GM10266 (cell line): ENCODE results near the gene OR1K1.
"Not testable (repeated sequence)": the region's sequence is repeated elsewhere in the genome, so short reads cannot be mapped to it uniquely, and the experiment has no call there.

Experiments
- DNase-seq: peaks from one replicate; pipeline ENCODE4 v3.0.0; 2012; ENCODE audit errors: extremely low spot score
- TF ChIP-seq, protein P1 (sequence below): IDR thresholded peaks from 2 replicates; pipeline ENCODE4 v1.5.1; 2012; ENCODE audit warnings: mild to moderate bottlenecking, low read depth; ENCODE audit not compliant: control insufficient read depth, insufficient read depth; ENCODE audit errors: missing control alignments

The OR1K1 gene

DNA sequence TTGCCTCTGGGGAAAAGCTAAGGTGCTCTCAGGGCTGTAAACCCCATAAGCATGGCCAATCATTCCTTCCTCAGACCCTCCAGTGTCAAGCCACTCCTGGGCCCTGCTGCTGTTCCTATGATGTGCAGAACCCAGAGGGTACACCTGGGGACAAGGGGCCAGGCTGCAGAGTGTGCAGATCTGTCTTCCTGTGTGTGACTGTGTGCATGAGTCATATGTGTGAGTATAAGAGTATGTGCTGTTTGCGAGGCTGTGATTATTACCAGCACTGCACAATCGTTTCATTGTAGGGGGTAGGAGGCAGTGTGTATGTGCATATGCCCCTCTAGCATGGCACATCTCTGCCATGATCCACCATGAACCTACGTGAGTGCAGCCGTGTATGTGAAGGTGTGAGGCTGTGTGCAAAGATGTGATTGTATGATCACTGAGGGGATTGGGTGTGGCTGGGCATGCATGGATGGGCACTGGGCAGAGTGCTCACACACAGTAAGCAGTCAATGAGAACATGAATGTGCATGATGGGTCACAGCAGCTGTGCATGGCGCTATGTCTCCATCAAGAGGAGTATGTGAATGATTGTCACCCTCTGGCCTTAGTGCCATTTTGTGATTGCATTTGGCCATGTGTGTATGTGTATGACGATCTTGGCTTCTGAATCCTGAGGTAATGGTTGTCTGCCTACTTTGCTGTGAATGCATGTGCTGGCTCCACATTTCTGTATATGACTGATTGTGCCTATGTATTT lies 2.4 kb upstream of the OR1K1 start:
- no peak for DNase-seq
- TF ChIP-seq, protein P1, sequence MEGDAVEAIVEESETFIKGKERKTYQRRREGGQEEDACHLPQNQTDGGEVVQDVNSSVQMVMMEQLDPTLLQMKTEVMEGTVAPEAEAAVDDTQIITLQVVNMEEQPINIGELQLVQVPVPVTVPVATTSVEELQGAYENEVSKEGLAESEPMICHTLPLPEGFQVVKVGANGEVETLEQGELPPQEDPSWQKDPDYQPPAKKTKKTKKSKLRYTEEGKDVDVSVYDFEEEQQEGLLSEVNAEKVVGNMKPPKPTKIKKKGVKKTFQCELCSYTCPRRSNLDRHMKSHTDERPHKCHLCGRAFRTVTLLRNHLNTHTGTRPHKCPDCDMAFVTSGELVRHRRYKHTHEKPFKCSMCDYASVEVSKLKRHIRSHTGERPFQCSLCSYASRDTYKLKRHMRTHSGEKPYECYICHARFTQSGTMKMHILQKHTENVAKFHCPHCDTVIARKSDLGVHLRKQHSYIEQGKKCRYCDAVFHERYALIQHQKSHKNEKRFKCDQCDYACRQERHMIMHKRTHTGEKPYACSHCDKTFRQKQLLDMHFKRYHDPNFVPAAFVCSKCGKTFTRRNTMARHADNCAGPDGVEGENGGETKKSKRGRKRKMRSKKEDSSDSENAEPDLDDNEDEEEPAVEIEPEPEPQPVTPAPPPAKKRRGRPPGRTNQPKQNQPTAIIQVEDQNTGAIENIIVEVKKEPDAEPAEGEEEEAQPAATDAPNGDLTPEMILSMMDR: no peak

- TF ChIP-seq, protein P1: no peak
- DNase-seq: no peak
These were observed 6.7 kb downstream of the OR1K1 start for GRCh38 chr9:122806661-122807060.

DNA sequence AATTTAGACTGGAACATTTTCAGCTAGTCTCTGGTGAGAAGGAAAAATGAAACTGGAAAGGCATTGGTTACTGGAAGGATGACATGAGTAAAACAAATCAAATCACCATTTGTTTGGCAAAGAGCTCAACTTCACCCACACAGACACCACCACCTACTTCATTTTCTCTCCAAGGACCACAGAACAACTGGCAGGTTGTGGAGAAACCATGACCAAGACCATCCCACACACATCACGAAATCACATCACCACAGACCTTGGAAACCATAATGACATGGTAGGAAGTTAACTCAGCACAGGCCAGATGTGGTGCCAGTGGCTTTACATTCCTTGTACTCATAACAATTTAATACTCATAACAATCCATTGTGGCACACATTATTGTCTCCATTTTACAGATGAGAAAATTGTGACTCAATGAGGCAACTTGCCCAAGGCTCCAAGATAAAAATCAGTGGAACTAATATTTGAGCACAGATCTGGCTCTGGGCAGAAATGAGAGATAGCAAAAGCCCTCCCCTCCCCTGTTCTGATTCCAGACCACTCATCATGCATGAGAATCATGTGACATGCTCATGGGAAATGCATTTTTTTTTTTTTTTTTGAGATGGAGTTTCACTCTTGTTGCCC lies 7.5 kb downstream of the OR1K1 start:
- TF ChIP-seq, protein P1: no peak
- no peak for DNase-seq

- no peak for DNase-seq
- TF ChIP-seq, protein P1: no peak
These were observed 8.2 kb downstream of the OR1K1 start for GRCh38 chr9:122808141-122808540.

- not testable (repeated sequence) for DNase-seq
These were observed 9.3 kb downstream of the OR1K1 start for GRCh38 chr9:122809261-122809660.

DNA sequence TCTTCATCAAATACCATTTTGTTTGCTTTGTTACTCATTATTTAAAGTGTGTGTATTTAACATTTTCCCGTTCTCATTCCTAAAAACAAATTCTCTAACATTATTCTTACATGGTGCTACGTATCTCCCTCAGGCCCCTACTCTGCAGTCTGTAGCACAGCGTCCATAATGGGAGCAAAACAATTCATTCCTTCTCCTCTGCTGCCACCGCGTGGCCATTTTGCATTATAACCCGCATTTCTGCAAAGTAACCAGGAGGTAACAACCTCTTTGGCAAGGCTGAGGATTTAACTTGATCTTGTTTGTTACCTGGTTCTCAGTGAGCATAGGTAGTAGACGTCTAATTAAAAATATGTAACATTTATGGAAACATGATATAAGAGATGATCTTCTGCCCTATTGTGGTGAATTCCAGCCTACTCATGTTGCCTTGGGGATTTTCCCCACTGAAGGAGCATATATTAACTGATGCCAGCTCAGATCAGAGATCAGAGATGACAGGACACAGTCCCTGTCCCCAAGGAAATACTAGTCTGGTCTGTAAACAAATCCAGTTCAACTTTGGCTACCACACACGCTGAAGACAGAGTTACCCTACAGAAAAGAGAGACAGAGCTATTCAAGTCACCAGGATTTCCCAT lies 10.5 kb downstream of the OR1K1 start:
- TF ChIP-seq, protein P1: peak; percentile 76
- DNase-seq: peak; percentile 73

- TF ChIP-seq, protein P1: no peak
- no peak for DNase-seq
These were observed 12.8 kb downstream of the OR1K1 start for GRCh38 chr9:122812736-122813135.
